Effector CD4-positive, alpha-beta T cell (primary cell): ENCODE measurements around the gene UBAC2.

Experiments
- DNase-seq: peaks from one replicate; pipeline ENCODE4 v3.0.0-alpha.2; 2020

UBAC2 gene

DNA sequence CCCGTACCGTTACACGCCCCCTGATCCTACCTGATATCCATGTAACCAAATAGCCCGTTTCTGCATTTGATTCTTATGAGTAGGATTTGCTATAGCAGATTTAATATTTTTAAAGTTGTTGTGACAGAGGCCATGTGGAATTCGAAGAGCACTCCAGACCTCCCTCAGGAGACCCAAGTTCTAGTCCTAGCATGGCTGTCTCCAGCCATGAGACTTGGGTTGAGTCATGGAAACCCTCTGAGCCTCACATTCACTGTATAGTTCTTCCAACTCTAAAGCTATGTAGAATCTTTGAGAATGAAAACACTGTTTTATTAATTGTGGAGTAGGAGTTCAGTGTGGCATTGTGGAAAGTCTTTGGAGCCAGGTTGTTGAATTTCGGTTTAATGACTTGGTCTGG, 114.5 kb downstream of the UBAC2 start:
- DNase-seq, result no peak

DNA sequence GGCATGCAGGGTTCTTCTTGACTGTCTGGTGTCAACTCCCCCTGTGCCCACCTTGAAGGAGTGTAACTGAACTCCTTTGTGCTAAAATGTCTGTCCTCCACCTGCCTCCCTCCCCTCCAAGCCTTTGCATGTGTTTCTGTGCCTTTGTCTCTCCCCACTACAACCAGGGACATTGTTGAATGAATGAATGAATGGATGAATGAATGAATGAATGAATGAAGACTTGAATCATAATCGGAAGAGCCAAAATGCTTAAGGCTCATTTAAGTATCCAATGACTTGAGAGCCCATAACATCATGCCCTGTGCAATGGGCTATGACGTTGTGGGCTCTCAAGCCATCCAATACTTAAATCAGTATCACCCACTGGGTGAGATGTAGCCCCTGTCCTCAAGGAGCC, 115.6 kb downstream of the UBAC2 start:
- DNase-seq, result no peak

DNA sequence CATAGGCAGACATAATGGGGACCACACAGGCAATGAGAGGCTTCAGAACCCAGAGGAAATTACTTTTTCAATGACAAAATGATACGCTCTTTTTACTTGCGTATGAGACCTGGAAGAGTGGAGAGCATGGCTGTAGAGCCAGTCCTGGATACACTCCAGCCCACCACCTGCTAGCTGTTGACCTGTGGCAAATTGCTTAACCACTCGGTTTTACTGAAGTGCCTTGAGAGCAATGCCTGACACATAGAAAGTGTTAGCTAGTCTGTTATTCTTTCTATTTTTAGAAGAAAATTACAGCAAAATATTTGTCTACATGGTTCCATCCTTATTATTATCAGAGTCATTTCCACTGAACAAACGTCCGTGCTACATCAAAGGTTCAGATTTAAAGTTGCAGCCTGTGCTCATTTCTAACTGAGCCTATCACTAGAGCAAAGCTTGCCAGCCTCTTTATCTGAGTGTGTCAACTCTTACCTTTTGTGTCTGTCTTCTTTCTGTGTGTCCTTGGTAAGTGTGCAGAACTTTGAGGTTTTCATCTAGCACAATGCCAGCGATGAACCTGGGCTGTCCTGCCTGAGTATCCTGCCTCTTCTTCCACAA, 116.1 kb downstream of the UBAC2 start:
- no peak for DNase-seq

DNA sequence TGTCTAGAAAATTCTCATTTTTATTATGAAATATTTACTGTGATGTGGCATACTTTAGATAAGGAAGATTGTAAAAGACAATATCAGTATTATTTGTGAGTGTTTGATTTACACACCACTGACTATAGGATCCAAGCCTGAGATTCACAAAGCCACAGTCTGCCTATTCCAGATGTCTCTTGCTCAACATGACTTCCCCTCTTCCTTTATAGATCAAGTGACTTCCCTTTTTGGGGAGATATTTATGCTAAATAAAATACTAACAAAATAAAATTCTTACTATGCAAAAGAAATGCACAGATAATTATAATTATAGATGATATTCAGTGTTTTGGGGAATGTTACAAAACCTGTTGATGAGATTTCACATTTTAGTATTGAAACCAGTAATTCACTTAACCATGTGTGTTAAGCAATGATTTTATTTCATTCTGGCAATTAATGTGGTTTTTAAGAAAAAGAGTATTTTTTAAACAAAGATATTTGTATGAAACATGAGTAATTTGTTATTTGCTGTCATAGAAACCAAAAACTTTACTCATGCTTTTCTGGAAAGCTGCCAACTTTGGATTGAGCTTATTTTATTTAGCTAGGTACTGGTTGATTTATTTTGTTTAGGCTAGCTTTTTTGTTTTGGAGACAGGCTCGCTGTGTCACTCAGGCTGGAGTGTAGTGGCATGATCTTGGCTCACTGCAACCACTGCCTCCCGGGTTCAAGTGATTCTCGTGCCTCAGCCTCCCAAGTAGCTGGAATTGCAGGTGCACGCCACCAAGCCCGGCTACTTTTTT, 120.2 kb downstream of the UBAC2 start:
- peak; percentile 43 for DNase-seq

DNA sequence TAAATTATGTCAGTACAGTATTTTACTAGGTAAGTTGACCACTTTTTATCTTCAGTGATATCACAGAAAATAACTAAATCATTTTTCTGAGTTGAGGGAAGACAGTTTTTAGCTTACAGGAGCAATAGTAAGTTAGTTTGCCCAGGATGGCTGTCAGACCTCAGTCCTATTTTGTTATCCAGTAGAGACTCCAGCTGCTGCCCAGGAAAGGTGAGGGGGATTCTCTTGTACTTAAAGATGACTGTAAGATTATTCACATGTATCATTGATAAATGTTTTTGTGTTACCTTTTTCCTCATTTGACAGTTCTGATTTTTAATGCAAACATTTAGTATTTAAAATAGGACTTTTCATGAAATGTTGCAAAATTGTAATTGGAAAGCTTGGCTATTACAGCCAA, 121.1 kb downstream of the UBAC2 start:
- no peak for DNase-seq

DNA sequence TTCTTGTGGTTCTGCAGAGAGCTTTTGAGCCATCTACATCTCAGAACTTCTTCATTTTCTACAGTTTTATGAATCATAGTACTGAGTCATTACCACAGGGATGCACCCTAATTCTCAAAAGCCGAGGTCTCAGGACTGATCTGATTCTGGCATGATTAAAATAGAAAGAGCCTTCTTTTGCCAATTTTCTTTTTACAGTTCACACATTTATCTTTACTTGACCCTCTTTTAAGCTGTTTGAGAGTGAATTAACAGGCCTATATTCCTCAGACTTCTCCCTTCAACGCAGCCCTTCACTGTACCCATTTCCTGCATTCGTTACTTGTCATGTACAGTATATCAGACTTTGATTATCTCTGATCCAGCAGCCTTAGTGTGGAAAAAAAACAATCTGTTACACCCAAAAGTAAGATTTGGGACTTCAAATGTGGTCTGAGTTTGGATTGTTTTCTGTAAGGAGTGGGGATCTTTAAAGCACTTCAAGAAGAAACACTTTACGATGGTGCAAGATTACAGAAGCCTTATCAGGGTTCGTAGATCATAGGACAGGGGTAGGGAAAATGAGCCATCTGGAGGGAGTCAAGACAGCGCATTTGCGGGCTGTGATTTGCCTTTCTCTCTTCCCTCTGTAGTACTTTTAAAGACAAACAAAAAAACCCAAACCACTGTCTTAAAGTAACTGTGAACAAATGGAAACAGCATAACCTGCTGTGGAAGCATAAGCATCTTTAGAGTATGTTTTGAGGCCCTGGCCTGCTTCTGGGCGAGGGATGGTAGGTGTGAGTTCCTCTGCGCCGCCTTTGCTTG, 121.8 kb downstream of the UBAC2 start:
- DNase-seq, result peak; percentile 34

DNA sequence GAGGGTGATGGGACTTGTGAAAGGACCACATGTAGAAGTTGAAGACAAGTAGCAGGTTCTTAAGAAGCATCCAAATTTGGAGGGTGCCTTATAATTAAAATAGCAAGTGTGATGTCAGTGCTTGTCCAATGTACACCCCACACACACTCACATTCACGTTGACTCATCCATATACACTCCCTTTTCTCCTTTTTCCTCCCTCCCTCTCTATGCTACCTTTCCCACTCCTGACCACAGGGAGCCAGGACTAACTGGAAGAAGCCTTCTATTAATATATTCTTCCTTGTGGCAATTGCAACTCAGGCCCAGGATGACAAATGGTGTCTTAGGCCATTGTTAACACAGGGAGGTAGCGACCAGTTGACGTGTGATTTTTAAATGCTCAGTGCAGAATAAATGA, 122.8 kb downstream of the UBAC2 start:
- no peak for DNase-seq

DNA sequence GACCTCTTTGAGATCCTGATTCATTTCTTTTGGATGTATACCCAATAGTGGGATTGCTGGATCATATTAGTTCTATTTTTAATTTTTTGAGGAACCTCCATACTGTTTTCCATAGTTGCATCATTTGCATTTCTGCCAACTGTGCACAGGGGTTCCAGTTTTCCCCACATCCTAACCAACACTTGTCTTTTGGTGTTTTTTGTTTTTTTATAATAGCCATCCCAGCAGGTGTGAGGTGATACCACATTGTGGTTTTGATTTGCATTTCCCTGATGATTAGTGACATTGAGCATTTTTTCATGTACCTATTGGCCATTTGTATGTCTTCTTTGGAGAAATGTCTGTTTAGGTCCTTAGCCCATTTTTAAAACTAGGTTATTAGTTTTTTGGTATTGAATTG, 125.4 kb downstream of the UBAC2 start:
- no peak for DNase-seq

DNA sequence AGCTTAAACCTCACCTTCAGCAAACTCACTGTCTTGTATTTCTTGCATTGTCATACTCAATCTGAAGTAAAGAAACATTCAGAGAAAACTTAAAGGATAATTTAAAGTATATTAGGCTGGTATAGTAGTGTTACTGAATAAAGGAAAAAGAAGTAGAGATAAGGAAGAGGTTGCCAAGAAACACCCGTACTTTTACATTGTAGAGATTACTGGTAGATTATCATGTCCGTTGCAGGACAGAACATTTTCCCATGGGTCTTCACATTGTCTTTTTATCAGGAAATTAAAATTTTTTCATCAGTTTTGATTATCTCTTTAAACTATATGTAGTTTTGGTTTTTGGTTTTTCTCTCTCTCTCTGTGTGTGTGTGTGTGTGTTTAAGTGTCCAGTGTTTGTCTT, 126.5 kb downstream of the UBAC2 start:
- no peak for DNase-seq

DNA sequence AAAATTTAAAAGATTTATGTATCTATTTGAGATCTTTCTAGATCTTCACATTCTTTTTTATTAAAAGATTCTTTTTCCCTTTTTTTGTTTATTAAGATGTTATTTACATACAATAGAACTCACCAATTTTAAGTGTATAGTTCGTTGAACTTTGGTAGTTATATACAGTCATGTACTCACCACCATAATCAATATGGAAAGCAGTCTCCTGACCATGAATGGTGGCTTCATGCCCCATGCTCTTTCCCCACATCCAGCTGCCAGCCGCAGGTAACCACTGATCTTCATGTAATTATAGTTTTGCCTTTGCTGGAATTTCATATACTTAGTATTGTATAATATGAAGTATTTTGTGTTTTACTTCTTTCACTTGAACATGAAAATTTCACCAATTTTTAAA, 127.1 kb downstream of the UBAC2 start:
- DNase-seq, result no peak

DNA sequence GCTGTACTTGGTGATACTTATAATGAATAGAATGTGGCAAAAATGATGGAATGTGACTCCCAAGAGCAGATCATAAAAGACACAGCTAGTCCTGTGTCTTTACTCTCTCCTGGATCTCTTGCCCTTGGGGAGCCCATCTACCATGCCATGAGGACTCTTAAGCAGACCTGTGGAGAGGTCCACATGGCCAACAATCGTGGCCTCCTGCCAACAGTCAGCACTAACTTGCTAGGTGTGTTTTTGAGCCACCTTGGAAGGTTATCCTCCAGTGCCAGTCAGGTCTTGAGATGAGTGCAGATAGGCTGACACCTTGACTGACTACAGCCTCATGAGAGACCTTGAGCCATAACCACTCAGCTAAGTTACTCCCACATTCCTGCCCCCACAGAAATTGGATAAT, 128.8 kb downstream of the UBAC2 start:
- DNase-seq, result no peak

DNA sequence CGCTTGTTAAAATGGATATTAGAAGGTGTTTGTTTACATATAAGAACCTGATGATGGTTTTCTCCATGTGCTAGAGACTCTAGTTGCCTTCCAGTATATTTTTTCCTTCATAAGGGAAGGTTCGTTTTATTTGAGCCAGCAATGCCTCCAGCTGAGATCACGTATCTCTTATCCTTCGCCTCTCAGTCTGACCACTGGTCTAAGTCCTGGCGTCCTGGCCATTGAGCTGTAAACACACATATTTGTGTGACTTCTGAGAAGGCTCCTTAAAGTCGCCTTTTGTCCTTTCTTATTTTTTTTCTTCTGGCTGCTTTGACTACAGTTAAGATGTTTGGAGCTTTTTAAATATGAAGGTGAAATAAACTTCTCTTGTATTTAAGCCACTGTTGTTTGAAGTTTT, 130.3 kb downstream of the UBAC2 start:
- no peak for DNase-seq

DNA sequence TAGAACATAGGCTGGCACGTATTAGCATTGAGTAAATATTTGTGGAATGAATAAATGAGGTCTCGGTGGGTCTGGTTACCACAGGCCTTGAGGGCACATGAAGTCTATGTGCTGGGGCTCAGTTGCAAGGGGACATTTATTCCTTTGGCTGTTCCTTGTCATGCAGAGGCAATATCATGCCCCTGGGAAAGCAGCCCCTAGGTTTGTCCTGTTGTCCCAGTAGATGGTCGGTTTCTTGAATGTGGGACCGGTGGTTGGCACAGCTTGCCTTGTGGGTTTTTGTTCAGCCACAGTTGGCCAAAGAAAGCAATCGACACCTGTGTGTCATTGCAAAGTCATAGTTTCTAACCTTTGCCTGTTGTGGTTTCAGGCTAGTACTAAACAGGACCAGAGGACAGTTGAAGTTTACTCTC, 131.2 kb downstream of the UBAC2 start:
- no peak for DNase-seq

DNA sequence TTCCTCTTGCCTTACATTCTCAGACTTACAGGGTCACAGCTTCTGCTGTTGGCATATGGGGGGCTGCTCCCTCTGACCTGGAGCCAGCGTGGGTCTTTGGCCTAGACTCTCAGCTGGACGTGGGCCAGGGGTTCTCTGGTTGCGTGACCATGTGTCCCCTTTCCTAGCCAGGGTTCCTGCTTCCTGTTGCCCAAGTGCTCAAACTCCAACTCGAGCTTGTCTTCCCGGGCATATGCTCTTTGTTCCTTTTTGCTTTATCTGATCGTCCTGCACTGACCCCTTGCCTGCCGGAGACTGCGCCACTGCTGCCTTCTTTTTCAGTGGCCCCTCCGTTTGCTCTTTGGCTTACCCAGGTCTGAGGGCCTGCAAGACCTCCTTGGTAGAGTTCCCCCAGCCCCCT, 131.8 kb downstream of the UBAC2 start:
- no peak for DNase-seq

DNA sequence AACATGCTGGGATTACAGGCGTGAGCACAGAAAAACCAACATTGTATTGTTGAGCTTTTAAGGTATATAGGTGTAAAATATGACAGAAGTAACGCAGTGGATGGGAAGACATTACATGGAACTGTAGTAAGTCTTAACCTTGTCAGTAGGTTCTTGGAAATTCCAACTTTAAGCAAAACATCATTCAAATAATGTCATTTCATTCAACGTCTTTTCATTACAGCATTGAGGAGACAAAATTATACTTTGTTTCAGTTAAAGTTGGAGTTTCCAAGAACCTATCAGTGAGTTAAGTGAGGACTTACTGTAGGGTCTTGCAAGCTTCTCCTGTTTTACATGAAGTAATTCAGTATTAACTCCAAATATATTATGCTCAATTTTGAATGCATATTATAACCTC, 133.6 kb downstream of the UBAC2 start:
- DNase-seq, result no peak

DNA sequence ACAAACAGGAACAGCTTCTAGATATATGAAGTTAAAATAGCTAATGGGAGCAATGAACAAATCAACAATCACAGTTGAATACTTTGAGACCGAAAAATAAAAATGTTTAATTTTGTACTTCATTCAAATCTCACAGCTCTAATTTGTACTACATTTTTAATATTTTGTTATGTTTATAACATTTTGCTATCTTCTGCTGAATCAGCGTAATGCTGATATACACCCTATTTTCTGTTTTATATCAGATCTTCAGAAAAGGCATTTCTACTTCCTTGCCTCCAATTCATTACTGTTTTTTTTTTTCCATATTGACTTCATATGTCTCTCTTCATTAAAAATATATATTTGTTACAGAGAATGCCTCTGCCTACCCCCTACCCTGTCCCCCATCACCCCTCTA, 134.4 kb downstream of the UBAC2 start:
- no peak for DNase-seq

DNA sequence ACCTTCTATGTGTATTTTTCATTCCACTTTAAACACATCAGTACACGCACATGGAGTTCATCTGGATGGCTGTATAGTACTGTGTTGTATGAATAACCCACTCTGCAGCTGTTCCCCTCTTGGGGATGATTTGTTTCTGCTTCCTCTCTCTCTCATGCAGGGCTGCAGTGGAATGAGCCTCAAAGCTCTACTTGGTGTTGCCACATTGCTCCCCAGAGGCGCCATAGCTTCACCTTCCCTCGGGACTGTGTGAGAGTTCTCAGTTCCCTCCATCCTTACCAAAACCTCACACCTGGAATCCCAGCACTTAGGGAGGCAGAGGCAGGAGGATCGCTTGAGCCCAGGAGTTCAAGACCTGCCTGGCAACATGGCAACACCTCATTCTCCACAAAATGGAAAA, 134.9 kb downstream of the UBAC2 start:
- no peak for DNase-seq

DNA sequence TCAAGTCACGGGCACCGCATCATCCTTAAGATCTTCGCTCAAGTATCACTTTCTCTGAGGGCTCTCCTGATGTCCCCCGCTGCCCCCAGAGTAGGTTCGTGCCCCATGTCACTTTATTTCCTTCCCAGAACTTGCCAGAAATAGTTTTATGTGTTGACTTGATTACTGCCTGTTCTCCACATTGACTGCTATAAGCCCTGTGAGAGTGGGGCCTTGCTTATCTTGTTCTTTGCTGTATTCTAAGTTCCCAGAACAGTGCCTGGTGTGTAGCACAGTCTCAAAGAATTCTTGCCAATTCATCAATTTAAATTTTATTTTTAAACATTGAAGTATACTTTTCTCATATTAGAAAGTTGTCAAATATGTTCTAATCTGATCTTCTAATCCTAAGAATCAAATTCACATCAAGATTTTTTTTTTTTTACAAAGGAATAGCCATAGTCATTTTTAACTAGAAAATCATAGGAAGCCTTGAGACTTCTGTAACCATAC, 138.6 kb downstream of the UBAC2 start:
- no peak for DNase-seq

DNA sequence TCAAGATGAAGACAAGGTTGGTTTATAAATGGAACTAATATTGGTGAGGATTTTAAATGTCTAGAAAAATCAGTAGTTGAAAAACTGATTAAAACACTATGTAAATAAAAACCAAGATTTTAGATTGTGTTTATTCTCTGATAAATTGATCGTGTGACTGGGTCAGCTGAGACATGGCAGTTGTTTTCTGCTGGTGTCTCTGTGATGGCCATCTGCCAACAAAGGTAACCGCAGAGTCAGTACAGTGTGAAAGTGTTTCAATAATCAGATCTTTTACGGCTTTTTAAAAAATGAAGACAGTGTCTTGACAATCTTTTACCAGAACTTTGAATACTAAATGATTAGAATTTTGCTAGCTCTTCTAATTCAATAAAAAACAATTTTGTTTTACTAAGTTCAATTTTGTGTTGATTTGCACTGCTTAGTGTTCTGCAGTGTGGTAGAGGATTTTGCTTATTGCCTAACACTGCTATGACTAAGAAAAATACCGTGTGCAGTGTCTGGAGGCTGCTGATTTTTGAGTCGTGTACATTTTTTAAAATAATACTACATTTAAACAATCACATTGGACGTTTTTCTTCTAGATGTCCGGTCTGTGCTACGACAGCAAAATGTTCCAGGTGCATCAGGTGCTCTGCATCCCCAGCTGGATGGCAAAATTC, 139.2 kb downstream of the UBAC2 start:
- peak; percentile 50 for DNase-seq

DNA sequence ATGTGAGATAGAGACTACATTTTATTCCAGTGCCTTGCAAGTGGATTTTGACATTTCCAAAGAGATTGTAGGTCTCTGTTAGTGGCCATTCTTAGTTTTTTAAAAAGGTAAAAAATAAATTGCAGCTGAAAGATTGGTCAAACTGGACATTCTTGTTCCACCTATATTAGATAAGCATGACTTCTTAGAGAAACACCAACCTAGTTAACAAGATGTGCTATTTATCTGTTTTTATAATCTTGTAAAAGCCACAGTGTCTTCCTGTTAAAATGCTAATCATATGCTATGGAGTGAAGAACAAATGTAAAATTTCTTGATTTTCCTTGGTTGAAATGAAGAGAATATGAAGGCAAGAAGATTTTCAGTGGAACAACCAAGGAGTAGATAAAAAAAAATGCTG, 140.0 kb downstream of the UBAC2 start:
- no peak for DNase-seq

DNA sequence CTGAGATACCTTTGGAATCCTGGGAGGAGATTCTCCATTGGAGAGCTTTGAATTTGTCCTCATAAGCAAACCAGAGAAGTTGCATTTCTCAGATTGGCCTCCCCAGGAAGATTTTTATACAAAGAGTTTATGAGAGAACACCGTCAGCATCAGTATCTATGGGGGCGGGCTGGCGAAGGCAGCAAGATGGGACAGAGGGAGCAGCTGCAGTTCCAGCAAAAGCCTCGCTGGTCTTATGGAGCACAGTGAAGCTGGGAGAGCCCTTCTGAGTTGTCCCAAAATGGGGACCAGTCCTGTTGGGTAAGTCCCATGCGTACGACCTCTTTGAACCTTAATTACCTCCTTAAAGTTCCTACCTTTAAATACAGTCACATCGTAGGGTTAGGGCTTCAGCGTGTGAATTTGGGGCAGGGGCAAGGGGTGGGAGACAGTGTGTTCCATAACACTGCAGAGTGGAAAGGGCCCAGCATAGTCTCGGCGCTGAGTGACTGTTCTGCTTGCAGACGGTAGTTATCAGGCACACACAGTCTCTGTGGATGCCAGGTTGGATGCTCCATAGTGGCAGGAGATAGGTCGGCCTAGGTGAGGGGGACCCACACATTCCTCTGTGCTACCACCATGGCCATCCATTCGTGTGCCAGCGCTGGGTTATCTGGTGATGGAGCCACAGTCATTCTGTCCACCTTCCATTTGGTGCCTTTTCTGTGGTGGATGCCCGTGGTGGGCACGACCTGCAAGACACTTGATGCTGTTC, 141.5 kb downstream of the UBAC2 start:
- DNase-seq, result no peak

DNA sequence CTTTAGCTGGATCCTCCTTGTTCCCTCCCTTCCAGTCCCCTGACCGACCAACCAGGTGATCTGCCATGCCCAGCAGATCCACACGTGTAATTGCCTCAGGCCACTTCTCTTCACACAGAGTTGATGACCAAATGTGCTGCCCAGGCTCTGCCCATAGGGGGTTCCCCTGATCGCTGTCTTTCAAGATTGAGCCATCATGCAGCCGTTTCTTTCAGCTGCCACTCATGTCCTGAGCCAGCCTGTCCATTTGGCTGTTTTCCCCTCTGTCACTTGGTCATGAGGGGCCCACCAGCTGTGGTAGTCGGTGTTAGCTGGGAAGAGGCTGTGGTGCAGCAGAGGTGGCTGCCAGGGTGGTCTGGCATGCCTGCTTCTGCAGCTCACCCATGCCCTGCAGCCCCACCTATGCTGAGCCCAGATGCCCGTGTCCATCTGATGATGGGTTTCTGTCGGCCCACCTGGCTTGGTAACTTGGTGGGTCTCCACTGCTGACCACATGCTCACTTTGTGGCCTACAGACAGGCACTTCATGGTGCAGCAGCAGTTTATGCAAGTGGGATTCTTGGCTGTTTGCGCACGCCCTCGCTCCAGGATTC, 142.2 kb downstream of the UBAC2 start:
- no peak for DNase-seq
